B cell (primary cell): Measurements from ENCODE around the gene RBM20.
A peak's percentile ranks its signal among the peaks of the same experiment; 100 is the strongest.

ENCODE experiments used
- EZH2 ChIP-seq: IDR thresholded peaks from 2 replicates; pipeline ENCODE4 v1.6.1; 2012; ENCODE audit warnings: borderline replicate concordance, low read depth, mild to moderate bottlenecking, moderate library complexity, low read length; ENCODE audit not compliant: insufficient read depth, poor library complexity, severe bottlenecking
- TF ChIP-seq, protein P1 (sequence below): fragments of 200-600 bp; IDR thresholded peaks from one replicate; pipeline ENCODE4 v1.8.0; 2022; ENCODE audit warnings: antibody characterized with exemption, mild to moderate bottlenecking

DNA sequence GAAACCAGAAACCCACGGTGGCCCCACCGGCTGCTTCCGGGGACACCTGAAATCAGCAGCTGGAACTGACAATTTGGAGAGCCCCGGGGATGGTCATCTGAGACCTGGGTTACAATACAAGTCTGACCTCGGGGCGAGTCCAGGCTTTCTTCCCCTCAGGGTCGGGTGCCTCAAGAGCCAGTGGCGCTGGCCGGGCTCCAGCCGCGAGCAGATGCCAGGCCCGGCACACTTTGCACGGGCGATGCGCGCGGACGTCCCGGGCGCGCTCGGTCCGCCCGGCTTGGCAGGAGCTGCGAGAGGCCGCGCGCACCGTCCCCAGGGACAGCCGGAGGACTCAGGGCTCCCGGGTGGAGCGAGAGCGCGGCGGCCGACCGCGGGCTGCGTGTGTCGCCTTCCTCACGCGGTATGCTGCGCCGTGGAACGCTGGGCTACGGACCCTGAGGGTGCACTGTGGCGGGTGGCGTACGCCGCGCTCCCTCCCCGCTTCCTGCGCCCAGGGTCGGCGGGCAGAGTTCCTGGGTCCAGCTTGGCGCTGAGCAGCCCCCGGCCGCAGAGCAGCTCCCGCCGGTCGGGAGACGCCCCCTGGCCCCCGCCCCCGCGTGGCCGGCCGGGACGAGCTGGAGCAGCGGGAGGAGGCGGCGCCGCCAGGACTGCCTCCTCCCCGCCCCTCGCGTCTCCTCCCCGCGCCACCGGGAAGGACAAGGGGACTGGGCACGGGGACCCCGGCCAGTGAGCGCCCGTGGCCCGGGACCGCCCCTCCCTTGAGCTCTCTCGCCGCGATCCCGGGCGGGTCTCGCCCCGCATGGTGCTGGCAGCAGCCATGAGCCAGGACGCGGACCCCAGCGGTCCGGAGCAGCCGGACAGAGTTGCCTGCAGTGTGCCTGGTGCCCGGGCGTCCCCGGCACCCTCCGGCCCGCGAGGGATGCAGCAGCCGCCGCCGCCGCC lies at the start of gene RBM20:
- peak; percentile 20 for TF ChIP-seq EZH2
- TF ChIP-seq, protein P1, sequence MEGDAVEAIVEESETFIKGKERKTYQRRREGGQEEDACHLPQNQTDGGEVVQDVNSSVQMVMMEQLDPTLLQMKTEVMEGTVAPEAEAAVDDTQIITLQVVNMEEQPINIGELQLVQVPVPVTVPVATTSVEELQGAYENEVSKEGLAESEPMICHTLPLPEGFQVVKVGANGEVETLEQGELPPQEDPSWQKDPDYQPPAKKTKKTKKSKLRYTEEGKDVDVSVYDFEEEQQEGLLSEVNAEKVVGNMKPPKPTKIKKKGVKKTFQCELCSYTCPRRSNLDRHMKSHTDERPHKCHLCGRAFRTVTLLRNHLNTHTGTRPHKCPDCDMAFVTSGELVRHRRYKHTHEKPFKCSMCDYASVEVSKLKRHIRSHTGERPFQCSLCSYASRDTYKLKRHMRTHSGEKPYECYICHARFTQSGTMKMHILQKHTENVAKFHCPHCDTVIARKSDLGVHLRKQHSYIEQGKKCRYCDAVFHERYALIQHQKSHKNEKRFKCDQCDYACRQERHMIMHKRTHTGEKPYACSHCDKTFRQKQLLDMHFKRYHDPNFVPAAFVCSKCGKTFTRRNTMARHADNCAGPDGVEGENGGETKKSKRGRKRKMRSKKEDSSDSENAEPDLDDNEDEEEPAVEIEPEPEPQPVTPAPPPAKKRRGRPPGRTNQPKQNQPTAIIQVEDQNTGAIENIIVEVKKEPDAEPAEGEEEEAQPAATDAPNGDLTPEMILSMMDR = no peak
